WTC11 (cell line): ENCODE results near the gene GPR158.

Source experiments
- ATF1 ChIP-seq: sonication (generic); formaldehyde crosslinking; IDR thresholded peaks from 2 replicates; pipeline ENCODE4 v1.8.1; 2023; ENCODE audit warnings: mild to moderate bottlenecking, moderate library complexity, missing genetic modification reagents
- CREB1 ChIP-seq: sonication (generic); formaldehyde crosslinking; IDR thresholded peaks from 2 replicates; pipeline ENCODE4 v1.8.0; 2023; ENCODE audit warnings: mild to moderate bottlenecking, missing genetic modification reagents
- IRF2 ChIP-seq: sonication (generic); formaldehyde crosslinking; IDR thresholded peaks from 2 replicates; pipeline ENCODE4 v1.8.0; 2022; ENCODE audit warnings: low read depth, missing genetic modification reagents, borderline replicate concordance
- NR3C1 ChIP-seq: sonication (generic); formaldehyde crosslinking; conservative IDR thresholded peaks from 2 replicates; pipeline ENCODE4 v1.8.1; 2023; ENCODE audit warnings: low read depth, mild to moderate bottlenecking, missing genetic modification reagents
- ZNF416 ChIP-seq: fragments of 250-450 bp; sonication (Bioruptor Pico); IDR thresholded peaks from 2 replicates; pipeline ENCODE4 v1.9.0; 2021; ENCODE audit warnings: mild to moderate bottlenecking, inconsistent platforms
- TF ChIP-seq, protein P1 (sequence below): sonication (generic); formaldehyde crosslinking; IDR thresholded peaks from 2 replicates; pipeline ENCODE4 v1.8.0; 2022; ENCODE audit warnings: mild to moderate bottlenecking, missing genetic modification reagents
- TF ChIP-seq, protein P2 (sequence below): sonication (generic); formaldehyde crosslinking; IDR thresholded peaks from 2 replicates; pipeline ENCODE4 v1.8.1; 2022; ENCODE audit warnings: low read depth, missing genetic modification reagents, borderline replicate concordance
- TF ChIP-seq, protein P3 (sequence below): sonication (generic); formaldehyde crosslinking; IDR thresholded peaks from 2 replicates; pipeline ENCODE4 v1.8.1; 2023; ENCODE audit warnings: mild to moderate bottlenecking, missing genetic modification reagents, moderate library complexity
- TF ChIP-seq, protein P4 (sequence below): sonication (generic); formaldehyde crosslinking; IDR thresholded peaks from 2 replicates; pipeline ENCODE4 v1.8.1; 2022; ENCODE audit warnings: low read depth, mild to moderate bottlenecking, moderate library complexity, missing genetic modification reagents, borderline replicate concordance
- TF ChIP-seq, protein P5 (sequence below): fragments of 200-600 bp; IDR thresholded peaks from 2 replicates; pipeline ENCODE4 v1.8.0; 2022; ENCODE audit warnings: antibody characterized with exemption
- TF ChIP-seq, protein P6 (sequence below): sonication (generic); formaldehyde crosslinking; IDR thresholded peaks from 2 replicates; pipeline ENCODE4 v1.8.1; 2023; ENCODE audit warnings: mild to moderate bottlenecking, missing genetic modification reagents
- TF ChIP-seq, protein P7 (sequence below): sonication (generic); formaldehyde crosslinking; IDR thresholded peaks from 2 replicates; pipeline ENCODE4 v1.8.0; 2022; ENCODE audit warnings: mild to moderate bottlenecking, missing genetic modification reagents
- TF ChIP-seq, protein P8 (sequence below): sonication (generic); formaldehyde crosslinking; conservative IDR thresholded peaks from 2 replicates; pipeline ENCODE4 v1.8.1; 2023; ENCODE audit warnings: mild to moderate bottlenecking, low read depth, missing genetic modification reagents, moderate library complexity

DNA sequence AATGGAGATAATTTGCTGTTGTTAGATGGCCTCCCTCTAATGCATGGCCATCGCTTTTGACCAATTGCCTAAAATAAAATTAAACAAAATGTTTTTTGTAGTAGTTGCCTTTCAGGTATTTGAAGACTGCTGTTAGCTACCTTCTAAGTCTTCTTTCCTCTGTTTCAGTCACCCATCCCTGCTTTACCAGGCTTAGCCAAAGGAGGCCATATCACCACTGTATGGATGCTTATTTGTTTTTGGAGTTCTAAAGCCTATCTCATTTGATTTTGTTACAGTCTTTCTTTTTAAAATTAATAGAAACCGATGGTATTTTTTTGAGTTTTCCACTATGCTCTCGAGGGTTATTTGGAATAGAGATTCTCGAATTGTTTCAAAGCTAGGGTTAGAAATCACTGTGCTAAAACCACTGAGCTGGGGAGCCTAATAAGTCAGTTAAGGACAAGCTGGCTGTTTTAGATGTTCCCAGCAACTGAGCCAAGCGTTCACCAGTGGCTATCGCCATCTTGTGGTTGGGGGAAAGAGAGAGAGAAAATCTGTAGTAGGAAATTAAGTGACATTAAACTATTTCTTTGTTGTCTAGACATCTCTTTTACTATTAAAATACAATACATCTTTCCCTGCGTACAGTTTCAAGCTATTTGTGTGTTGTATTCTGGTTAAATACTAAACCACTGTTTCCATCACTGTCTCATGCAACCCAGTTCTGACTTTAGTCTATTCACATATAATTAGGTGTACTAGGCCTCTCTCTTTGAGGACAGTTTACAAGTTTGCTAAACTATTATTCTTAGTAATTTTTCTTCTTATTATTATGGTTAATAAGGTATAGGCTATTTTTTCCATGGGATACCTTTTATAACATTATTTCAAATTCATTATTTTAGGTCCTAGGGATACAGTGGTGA lies 52.2 kb downstream of the GPR158 start:
- TF ChIP-seq, protein P1, sequence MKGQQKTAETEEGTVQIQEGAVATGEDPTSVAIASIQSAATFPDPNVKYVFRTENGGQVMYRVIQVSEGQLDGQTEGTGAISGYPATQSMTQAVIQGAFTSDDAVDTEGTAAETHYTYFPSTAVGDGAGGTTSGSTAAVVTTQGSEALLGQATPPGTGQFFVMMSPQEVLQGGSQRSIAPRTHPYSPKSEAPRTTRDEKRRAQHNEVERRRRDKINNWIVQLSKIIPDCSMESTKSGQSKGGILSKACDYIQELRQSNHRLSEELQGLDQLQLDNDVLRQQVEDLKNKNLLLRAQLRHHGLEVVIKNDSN, result no peak
- TF ChIP-seq, protein P2, sequence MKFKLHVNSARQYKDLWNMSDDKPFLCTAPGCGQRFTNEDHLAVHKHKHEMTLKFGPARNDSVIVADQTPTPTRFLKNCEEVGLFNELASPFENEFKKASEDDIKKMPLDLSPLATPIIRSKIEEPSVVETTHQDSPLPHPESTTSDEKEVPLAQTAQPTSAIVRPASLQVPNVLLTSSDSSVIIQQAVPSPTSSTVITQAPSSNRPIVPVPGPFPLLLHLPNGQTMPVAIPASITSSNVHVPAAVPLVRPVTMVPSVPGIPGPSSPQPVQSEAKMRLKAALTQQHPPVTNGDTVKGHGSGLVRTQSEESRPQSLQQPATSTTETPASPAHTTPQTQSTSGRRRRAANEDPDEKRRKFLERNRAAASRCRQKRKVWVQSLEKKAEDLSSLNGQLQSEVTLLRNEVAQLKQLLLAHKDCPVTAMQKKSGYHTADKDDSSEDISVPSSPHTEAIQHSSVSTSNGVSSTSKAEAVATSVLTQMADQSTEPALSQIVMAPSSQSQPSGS, result no peak
- TF ChIP-seq ZNF416 (CRISPR knock-in tag), result no peak
- TF ChIP-seq, protein P3, sequence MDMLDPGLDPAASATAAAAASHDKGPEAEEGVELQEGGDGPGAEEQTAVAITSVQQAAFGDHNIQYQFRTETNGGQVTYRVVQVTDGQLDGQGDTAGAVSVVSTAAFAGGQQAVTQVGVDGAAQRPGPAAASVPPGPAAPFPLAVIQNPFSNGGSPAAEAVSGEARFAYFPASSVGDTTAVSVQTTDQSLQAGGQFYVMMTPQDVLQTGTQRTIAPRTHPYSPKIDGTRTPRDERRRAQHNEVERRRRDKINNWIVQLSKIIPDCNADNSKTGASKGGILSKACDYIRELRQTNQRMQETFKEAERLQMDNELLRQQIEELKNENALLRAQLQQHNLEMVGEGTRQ (CRISPR knock-in tag), result no peak
- TF ChIP-seq, protein P4, sequence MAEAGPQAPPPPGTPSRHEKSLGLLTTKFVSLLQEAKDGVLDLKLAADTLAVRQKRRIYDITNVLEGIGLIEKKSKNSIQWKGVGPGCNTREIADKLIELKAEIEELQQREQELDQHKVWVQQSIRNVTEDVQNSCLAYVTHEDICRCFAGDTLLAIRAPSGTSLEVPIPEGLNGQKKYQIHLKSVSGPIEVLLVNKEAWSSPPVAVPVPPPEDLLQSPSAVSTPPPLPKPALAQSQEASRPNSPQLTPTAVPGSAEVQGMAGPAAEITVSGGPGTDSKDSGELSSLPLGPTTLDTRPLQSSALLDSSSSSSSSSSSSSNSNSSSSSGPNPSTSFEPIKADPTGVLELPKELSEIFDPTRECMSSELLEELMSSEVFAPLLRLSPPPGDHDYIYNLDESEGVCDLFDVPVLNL (CRISPR knock-in tag), result no peak
- TF ChIP-seq, protein P5, sequence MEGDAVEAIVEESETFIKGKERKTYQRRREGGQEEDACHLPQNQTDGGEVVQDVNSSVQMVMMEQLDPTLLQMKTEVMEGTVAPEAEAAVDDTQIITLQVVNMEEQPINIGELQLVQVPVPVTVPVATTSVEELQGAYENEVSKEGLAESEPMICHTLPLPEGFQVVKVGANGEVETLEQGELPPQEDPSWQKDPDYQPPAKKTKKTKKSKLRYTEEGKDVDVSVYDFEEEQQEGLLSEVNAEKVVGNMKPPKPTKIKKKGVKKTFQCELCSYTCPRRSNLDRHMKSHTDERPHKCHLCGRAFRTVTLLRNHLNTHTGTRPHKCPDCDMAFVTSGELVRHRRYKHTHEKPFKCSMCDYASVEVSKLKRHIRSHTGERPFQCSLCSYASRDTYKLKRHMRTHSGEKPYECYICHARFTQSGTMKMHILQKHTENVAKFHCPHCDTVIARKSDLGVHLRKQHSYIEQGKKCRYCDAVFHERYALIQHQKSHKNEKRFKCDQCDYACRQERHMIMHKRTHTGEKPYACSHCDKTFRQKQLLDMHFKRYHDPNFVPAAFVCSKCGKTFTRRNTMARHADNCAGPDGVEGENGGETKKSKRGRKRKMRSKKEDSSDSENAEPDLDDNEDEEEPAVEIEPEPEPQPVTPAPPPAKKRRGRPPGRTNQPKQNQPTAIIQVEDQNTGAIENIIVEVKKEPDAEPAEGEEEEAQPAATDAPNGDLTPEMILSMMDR, result no peak; the same call in 1 of the 2 replicates
- TF ChIP-seq IRF2 (CRISPR knock-in tag), result no peak
- TF ChIP-seq, protein P6, sequence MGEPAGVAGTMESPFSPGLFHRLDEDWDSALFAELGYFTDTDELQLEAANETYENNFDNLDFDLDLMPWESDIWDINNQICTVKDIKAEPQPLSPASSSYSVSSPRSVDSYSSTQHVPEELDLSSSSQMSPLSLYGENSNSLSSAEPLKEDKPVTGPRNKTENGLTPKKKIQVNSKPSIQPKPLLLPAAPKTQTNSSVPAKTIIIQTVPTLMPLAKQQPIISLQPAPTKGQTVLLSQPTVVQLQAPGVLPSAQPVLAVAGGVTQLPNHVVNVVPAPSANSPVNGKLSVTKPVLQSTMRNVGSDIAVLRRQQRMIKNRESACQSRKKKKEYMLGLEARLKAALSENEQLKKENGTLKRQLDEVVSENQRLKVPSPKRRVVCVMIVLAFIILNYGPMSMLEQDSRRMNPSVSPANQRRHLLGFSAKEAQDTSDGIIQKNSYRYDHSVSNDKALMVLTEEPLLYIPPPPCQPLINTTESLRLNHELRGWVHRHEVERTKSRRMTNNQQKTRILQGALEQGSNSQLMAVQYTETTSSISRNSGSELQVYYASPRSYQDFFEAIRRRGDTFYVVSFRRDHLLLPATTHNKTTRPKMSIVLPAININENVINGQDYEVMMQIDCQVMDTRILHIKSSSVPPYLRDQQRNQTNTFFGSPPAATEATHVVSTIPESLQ, result no peak
- TF ChIP-seq NR3C1, result no peak
- no peak for TF ChIP-seq ATF1 (CRISPR knock-in tag)
- TF ChIP-seq, protein P7, sequence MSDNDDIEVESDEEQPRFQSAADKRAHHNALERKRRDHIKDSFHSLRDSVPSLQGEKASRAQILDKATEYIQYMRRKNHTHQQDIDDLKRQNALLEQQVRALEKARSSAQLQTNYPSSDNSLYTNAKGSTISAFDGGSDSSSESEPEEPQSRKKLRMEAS (CRISPR knock-in tag), result no peak
- TF ChIP-seq CREB1 (CRISPR knock-in tag), result no peak
- TF ChIP-seq, protein P8, sequence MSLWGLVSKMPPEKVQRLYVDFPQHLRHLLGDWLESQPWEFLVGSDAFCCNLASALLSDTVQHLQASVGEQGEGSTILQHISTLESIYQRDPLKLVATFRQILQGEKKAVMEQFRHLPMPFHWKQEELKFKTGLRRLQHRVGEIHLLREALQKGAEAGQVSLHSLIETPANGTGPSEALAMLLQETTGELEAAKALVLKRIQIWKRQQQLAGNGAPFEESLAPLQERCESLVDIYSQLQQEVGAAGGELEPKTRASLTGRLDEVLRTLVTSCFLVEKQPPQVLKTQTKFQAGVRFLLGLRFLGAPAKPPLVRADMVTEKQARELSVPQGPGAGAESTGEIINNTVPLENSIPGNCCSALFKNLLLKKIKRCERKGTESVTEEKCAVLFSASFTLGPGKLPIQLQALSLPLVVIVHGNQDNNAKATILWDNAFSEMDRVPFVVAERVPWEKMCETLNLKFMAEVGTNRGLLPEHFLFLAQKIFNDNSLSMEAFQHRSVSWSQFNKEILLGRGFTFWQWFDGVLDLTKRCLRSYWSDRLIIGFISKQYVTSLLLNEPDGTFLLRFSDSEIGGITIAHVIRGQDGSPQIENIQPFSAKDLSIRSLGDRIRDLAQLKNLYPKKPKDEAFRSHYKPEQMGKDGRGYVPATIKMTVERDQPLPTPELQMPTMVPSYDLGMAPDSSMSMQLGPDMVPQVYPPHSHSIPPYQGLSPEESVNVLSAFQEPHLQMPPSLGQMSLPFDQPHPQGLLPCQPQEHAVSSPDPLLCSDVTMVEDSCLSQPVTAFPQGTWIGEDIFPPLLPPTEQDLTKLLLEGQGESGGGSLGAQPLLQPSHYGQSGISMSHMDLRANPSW, result no peak
